SU-DHL-6 (cell line): ENCODE results near the gene DENND1B.

ENCODE experiments used
- EZH2phosphoT487 ChIP-seq: fragments of 200-600 bp; sonication (generic), shearing (Covaris generic); conservative IDR thresholded peaks from 2 replicates; pipeline ENCODE4 v1.6.1; 2018; ENCODE audit warnings: mild to moderate bottlenecking, antibody characterized with exemption, low read length, moderate library complexity, mixed read lengths
- TF ChIP-seq, protein P1 (sequence below): fragments of 200-600 bp; sonication (generic); IDR thresholded peaks from one replicate; pipeline ENCODE4 v1.5.1; 2017; ENCODE audit warnings: antibody characterized with exemption, mild to moderate bottlenecking, low read length, moderate library complexity; ENCODE audit not compliant: insufficient read depth, poor library complexity, severe bottlenecking

DNA sequence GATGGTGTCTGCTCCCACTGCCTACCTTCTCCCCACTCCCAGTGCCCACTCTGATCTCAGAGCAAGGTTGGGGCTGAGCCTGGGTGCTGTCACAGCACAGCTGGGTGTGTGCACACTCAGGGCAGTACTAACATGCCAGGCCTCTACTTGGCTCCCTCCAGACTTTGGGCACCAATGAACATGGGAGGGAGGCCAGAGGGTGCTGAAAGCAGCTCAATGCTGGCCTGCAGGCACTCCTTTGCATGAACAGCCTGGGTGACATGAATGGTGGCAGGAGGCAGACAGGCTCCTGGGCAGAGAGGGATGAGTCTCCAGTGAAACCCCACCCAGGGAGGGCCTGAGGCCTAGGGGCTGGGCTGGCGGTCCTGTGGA is 25.8 kb upstream of the DENND1B start:
- TF ChIP-seq, protein P1, sequence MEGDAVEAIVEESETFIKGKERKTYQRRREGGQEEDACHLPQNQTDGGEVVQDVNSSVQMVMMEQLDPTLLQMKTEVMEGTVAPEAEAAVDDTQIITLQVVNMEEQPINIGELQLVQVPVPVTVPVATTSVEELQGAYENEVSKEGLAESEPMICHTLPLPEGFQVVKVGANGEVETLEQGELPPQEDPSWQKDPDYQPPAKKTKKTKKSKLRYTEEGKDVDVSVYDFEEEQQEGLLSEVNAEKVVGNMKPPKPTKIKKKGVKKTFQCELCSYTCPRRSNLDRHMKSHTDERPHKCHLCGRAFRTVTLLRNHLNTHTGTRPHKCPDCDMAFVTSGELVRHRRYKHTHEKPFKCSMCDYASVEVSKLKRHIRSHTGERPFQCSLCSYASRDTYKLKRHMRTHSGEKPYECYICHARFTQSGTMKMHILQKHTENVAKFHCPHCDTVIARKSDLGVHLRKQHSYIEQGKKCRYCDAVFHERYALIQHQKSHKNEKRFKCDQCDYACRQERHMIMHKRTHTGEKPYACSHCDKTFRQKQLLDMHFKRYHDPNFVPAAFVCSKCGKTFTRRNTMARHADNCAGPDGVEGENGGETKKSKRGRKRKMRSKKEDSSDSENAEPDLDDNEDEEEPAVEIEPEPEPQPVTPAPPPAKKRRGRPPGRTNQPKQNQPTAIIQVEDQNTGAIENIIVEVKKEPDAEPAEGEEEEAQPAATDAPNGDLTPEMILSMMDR, result no peak
- TF ChIP-seq EZH2phosphoT487, result no peak
